Colonic mucosa (tissue), 4 donors: Measurements from ENCODE around the gene AFF3. TPM values are rescaled to one million over a fixed set of nuclear protein-coding genes. Genes with fewer than 3 reads are reported as not detected.

Experiments
- DNase-seq: peaks from one replicate; pipeline ENCODE4 v3.0.0-alpha.2; 2020
- H3K27ac ChIP-seq: fragments of 200-600 bp; one replicate; pipeline ENCODE4 v1.8.0; 2021
- H3K27me3 ChIP-seq: fragments of 200-600 bp; one replicate; pipeline ENCODE4 v1.8.0; 2021
- H3K36me3 ChIP-seq: fragments of 200-600 bp; one replicate; pipeline ENCODE4 v1.8.0; 2021
- H3K4me1 ChIP-seq: fragments of 200-600 bp; one replicate; pipeline ENCODE4 v1.8.0; 2021; ENCODE audit warnings: mild to moderate bottlenecking
- H3K4me3 ChIP-seq: fragments of 200-600 bp; one replicate; pipeline ENCODE4 v1.8.0; 2021
- H3K9ac ChIP-seq, 2 donors: one replicate each; pipeline ENCODE4 v1.7.0; 2013; ENCODE audit warnings: control low read depth in 2 of 2, low read depth in 2 of 2, low read length in 2 of 2
- H3K9me3 ChIP-seq: fragments of 200-600 bp; one replicate; pipeline ENCODE4 v1.8.0; 2021
- intact Hi-C: fragments of 100-400 bp; cut with DNase I; formaldehyde crosslinking; loops from one replicate; pipeline ENCODE4 v1.14.1; 2022
- total RNA-seq, 2 donors: library from RNA; stranded (reverse); fragmentation: NEBNext Ultra II Directional in 1 of 2; extraction: Animal tissue kit (Norgen Biotek cat#: 25700) in 1 of 2; gene quantifications; one replicate each; pipeline ENCODE4 v1.2.1, GENCODE V29; 2021
- TF ChIP-seq, protein P1 (sequence below): fragments of 200-600 bp; IDR thresholded peaks from one replicate; pipeline ENCODE4 v1.8.0; 2022; ENCODE audit warnings: antibody characterized with exemption, mild to moderate bottlenecking
- donor health status: healthy.
- donor health status: DM: no; HTN: no; CAD: no.
- donor health status: DM: no; HTN: no; CAD: no.

The AFF3 gene
- total RNA-seq, 2 donors from 2014 or later, result 0.86 to 2.6 TPM

DNA sequence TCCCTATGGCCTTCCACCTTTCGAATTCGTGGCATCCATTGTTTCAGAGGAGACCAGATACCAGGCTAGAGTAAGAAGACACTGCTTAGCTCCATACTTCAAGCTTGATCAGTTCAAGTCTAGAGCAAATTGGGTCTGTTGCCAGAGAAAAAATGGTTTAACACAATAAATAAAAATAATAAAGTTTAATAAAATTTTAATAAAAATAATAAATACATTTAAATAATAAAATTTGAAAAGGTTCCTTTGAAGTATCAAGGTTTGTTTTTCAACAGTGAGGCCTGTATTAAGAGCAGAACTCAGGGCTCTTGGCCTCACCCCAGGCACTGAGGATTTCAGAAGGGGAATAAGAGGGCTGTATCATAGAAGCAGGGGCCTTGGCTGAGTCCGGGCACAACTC lies 547.0 kb downstream of the AFF3 start:
- no peaks in the 10 kb centered on the region for H3K4me1 ChIP-seq
- TF ChIP-seq, protein P1, sequence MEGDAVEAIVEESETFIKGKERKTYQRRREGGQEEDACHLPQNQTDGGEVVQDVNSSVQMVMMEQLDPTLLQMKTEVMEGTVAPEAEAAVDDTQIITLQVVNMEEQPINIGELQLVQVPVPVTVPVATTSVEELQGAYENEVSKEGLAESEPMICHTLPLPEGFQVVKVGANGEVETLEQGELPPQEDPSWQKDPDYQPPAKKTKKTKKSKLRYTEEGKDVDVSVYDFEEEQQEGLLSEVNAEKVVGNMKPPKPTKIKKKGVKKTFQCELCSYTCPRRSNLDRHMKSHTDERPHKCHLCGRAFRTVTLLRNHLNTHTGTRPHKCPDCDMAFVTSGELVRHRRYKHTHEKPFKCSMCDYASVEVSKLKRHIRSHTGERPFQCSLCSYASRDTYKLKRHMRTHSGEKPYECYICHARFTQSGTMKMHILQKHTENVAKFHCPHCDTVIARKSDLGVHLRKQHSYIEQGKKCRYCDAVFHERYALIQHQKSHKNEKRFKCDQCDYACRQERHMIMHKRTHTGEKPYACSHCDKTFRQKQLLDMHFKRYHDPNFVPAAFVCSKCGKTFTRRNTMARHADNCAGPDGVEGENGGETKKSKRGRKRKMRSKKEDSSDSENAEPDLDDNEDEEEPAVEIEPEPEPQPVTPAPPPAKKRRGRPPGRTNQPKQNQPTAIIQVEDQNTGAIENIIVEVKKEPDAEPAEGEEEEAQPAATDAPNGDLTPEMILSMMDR, result no peak
- DNase-seq, result no peak
- H3K9ac ChIP-seq, result no peak overlapping the region
- no peak overlapping the region for H3K4me3 ChIP-seq
- H3K27ac ChIP-seq, result no peak overlapping the region
- no peaks in the 10 kb centered on the region for H3K9me3 ChIP-seq
- intact Hi-C loops, result no loop called here
- no peaks in the 10 kb centered on the region for H3K27me3 ChIP-seq
- H3K36me3 ChIP-seq, result no peaks in the 10 kb centered on the region

- Histone ChIP-seq H3K9me3 (no peaks in the 10 kb centered on the region), H3K36me3 (no peaks in the 10 kb centered on the region), H3K27ac (no peak overlapping the region), H3K9ac (no peak overlapping the region), H3K4me3 (no peak overlapping the region), H3K27me3 (no peaks in the 10 kb centered on the region), H3K4me1 (no peaks in the 10 kb centered on the region)
- TF ChIP-seq, protein P1, result no peak
- DNase-seq, result no peak
- intact Hi-C loops, result no loop called here
These were observed 548.5 kb downstream of the AFF3 start for GRCh38 chr2:99593692-99594427.

DNA sequence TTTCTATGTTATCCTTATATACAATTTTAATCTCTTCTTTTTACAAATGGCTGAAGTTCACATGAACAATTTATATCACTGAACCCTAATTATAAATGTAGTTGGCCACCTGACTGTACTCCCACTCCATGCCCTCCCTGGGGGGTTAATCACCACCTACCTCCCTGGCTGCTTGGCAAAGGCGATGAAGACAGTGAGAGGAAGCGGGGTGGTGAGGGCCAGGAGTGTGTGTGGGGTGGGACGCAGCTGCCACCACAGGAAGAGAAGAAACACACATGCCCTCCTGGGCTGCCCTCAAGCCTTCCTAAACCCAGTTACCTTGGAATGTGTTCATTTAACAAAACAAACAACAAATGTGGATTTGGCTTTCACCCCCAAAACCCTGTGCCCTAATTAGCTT lies 565.6 kb downstream of the AFF3 start:
- Histone ChIP-seq H3K9ac (no peak overlapping the region), H3K27ac (no peak overlapping the region), H3K9me3 (no peaks in the 10 kb centered on the region), H3K4me1 (no peaks in the 10 kb centered on the region), H3K27me3 (no peaks in the 10 kb centered on the region), H3K36me3 (no peaks in the 10 kb centered on the region), H3K4me3 (no peak overlapping the region)
- TF ChIP-seq, protein P1, result no peak
- intact Hi-C loops, result no loop called here
- DNase-seq, result no peak

- Histone ChIP-seq H3K4me1 (no peaks in the 10 kb centered on the region), H3K4me3 (no peak overlapping the region), H3K9ac (no peak overlapping the region), H3K36me3 (no peaks in the 10 kb centered on the region), H3K9me3 (no peaks in the 10 kb centered on the region), H3K27ac (no peak overlapping the region), H3K27me3 (no peaks in the 10 kb centered on the region)
- intact Hi-C loops, result no loop called here
- TF ChIP-seq, protein P1, result no peak
- no peak for DNase-seq
These were observed 568.6 kb downstream of the AFF3 start for GRCh38 chr2:99573634-99574251.

GRCh38 chr2:99572373-99573164 lies 569.8 kb downstream of the AFF3 start:
- Histone ChIP-seq H3K36me3 (no peaks in the 10 kb centered on the region), H3K9me3 (no peaks in the 10 kb centered on the region), H3K4me3 (no peak overlapping the region), H3K27ac (no peak overlapping the region), H3K9ac (no peak overlapping the region), H3K27me3 (no peaks in the 10 kb centered on the region), H3K4me1 (no peaks in the 10 kb centered on the region)
- DNase-seq, result no peak
- TF ChIP-seq, protein P1, result no peak
- intact Hi-C loops, result no loop called here
